Mesenchymal stem cell (in vitro differentiated cells and primary cell): ENCODE data around the gene TES.

Experiments used
- DNase-seq: peaks from one replicate; pipeline ENCODE4 v3.0.0-alpha.2; 2013
- H2AFZ ChIP-seq: one replicate; pipeline ENCODE4 v1.6.1; 2013; ENCODE audit warnings: low read depth, mild to moderate bottlenecking, control low read depth, inconsistent platforms, low read length, moderate library complexity
- H2AK5ac ChIP-seq: 2 replicates; pipeline ENCODE4 v1.6.1; 2013; ENCODE audit warnings: low read length, moderate library complexity, mild to moderate bottlenecking, inconsistent platforms; ENCODE audit not compliant: severe bottlenecking
- H2BK120ac ChIP-seq: one replicate; pipeline ENCODE4 v1.6.1; 2013; ENCODE audit warnings: low read depth, mild to moderate bottlenecking, inconsistent platforms, low read length, moderate library complexity
- H2BK12ac ChIP-seq, 2 experiments: one replicate each; pipeline ENCODE4 v1.6.1; 2013; ENCODE audit warnings: inconsistent platforms in 2 of 2, low read length in 2 of 2, mild to moderate bottlenecking in 2 of 2, moderate library complexity in 2 of 2, control low read depth in 1 of 2
- H2BK15ac ChIP-seq: one replicate; pipeline ENCODE4 v1.6.1; 2013; ENCODE audit warnings: mild to moderate bottlenecking, low read depth, inconsistent platforms; ENCODE audit not compliant: poor library complexity, severe bottlenecking
- H2BK5ac ChIP-seq: 2 replicates; pipeline ENCODE4 v1.6.1; 2013; ENCODE audit warnings: low read depth, mild to moderate bottlenecking, low read length, control low read depth, inconsistent platforms; ENCODE audit not compliant: poor library complexity, severe bottlenecking
- H3K14ac ChIP-seq, 2 experiments: one replicate each; pipeline ENCODE4 v1.6.1; 2013; ENCODE audit warnings: inconsistent platforms in 2 of 2, low read length in 2 of 2, control low read depth in 1 of 2, mild to moderate bottlenecking in 1 of 2, moderate library complexity in 1 of 2
- H3K18ac ChIP-seq, 2 experiments: one replicate each; pipeline ENCODE4 v1.6.1; 2013; ENCODE audit warnings: inconsistent platforms in 2 of 2, low read length in 2 of 2, control low read depth in 1 of 2, low read depth in 1 of 2, mild to moderate bottlenecking in 1 of 2
- H3K23ac ChIP-seq, 2 experiments: one replicate each; pipeline ENCODE4 v1.6.1; 2013; ENCODE audit warnings: inconsistent platforms in 2 of 2, low read length in 2 of 2, mild to moderate bottlenecking in 2 of 2, moderate library complexity in 2 of 2, control low read depth in 1 of 2
- H3K27ac ChIP-seq: 2 replicates; pipeline ENCODE4 v1.5.1; 2013; ENCODE audit warnings: mild to moderate bottlenecking, moderate library complexity, low read length, control low read depth, inconsistent platforms; ENCODE audit not compliant: poor library complexity, severe bottlenecking
- H3K27me3 ChIP-seq, 2 experiments: 2 replicates each; pipeline versions ENCODE4 v1.6.1 to v1.7.0; 2013; ENCODE audit warnings: low read length in 2 of 2, mild to moderate bottlenecking in 2 of 2, moderate library complexity in 2 of 2, control low read depth in 1 of 2, inconsistent platforms in 1 of 2; ENCODE audit not compliant: control insufficient read depth in 1 of 2, insufficient read depth in 1 of 2
- H3K36me3 ChIP-seq, 2 experiments: 2 replicates each; pipeline versions ENCODE4 v1.6.1 to v1.7.0; 2013; ENCODE audit warnings: low read length in 2 of 2, control low read depth in 1 of 2, inconsistent platforms in 1 of 2, low read depth in 1 of 2, mild to moderate bottlenecking in 1 of 2; ENCODE audit not compliant: insufficient read depth in 2 of 2, control insufficient read depth in 1 of 2
- H3K4ac ChIP-seq, 2 experiments: one replicate each; pipeline ENCODE4 v1.6.1; 2013; ENCODE audit warnings: inconsistent platforms in 2 of 2, low read length in 2 of 2, mild to moderate bottlenecking in 2 of 2, moderate library complexity in 2 of 2, control low read depth in 1 of 2, low read depth in 1 of 2
- H3K4me1 ChIP-seq: 2 replicates; pipeline ENCODE4 v1.6.1; 2013; ENCODE audit warnings: low read depth, low read length, control low read depth; ENCODE audit not compliant: control insufficient read depth, insufficient read depth
- H3K4me2 ChIP-seq: 2 replicates; pipeline ENCODE4 v1.6.1; 2013; ENCODE audit warnings: low read length, mild to moderate bottlenecking, inconsistent platforms; ENCODE audit not compliant: poor library complexity, severe bottlenecking
- H3K4me3 ChIP-seq, 2 experiments: 2 replicates each; pipeline versions ENCODE4 v1.5.1 to v1.7.0; 2013; ENCODE audit warnings: low read length in 2 of 2, mild to moderate bottlenecking in 2 of 2, control low read depth in 1 of 2, low read depth in 1 of 2; ENCODE audit not compliant: insufficient read depth in 1 of 2
- H3K79me1 ChIP-seq: replicated peaks from 2 replicates; pipeline ENCODE4 v1.6.1; 2013; ENCODE audit warnings: mild to moderate bottlenecking, control low read depth, low read length, inconsistent platforms; ENCODE audit not compliant: poor library complexity, severe bottlenecking
- H3K9ac ChIP-seq: 2 replicates; pipeline ENCODE4 v1.7.0; 2013; ENCODE audit warnings: mild to moderate bottlenecking, low read length, moderate library complexity
- H3K9me3 ChIP-seq: 2 replicates; pipeline ENCODE4 v1.7.0; 2013; ENCODE audit warnings: mild to moderate bottlenecking, low read length; ENCODE audit not compliant: control insufficient read depth
- H4K8ac ChIP-seq: one replicate; pipeline ENCODE4 v1.6.1; 2013; ENCODE audit warnings: inconsistent platforms, mild to moderate bottlenecking, low read length, moderate library complexity
- H4K91ac ChIP-seq: one replicate; pipeline ENCODE4 v1.6.1; 2013; ENCODE audit warnings: mild to moderate bottlenecking, low read length, inconsistent platforms
- WGBS: methylation state at CpG from one replicate; pipeline ENCODE4 v1.1.7; 2013; ENCODE audit warnings: mixed read lengths; 5-methylcytosine and 5-hydroxymethylcytosine counted together

The TES gene

GRCh38 chr7:116273918-116274301, 63.6 kb downstream of the TES start:
- H3K9ac ChIP-seq: no peak overlapping the region
- H3K23ac ChIP-seq: no peak overlapping the region
- H3K79me1 ChIP-seq: no peaks in the 10 kb centered on the region
- H4K91ac ChIP-seq: no peak overlapping the region
- H3K36me3 ChIP-seq: no peaks in the 10 kb centered on the region
- H3K27ac ChIP-seq: peak overlapping the region; percentile 79
- no peak overlapping the region for H2BK15ac ChIP-seq
- 81% methylated on average over 1 of the region's 1 CpG for WGBS
- no peak overlapping the region for H3K4me2 ChIP-seq
- H3K4ac ChIP-seq: peak overlapping the region in 1 of 2 experiments; percentile 75
- peak overlapping the region; percentile 61 for H2BK120ac ChIP-seq
- peaks cover 9% of the 10 kb centered on the region for H3K9me3 ChIP-seq
- no peak for DNase-seq
- H2AFZ ChIP-seq: no peak overlapping the region
- no peak overlapping the region for H4K8ac ChIP-seq
- H3K27me3 ChIP-seq: no peaks in the 10 kb centered on the region
- H2BK5ac ChIP-seq: no peak overlapping the region
- H2BK12ac ChIP-seq: peak overlapping the region; percentile 94 to 95
- peak overlapping the region; percentile 18 to 70 for H3K18ac ChIP-seq
- H3K4me3 ChIP-seq: no peak overlapping the region
- H3K14ac ChIP-seq: no peak overlapping the region
- H2AK5ac ChIP-seq: peak overlapping the region; percentile 98
- peaks cover 4% of the 10 kb centered on the region for H3K4me1 ChIP-seq

GRCh38 chr7:116277070-116277469, 66.7 kb downstream of the TES start:
- no peak for DNase-seq
- H3K23ac ChIP-seq: no peak overlapping the region
- H3K18ac ChIP-seq: no peak overlapping the region
- no peak overlapping the region for H3K27ac ChIP-seq
- no peak overlapping the region for H4K91ac ChIP-seq
- H3K4ac ChIP-seq: no peak overlapping the region
- no peak overlapping the region for H2AFZ ChIP-seq
- H3K9me3 ChIP-seq: peaks cover 9% of the 10 kb centered on the region
- H2AK5ac ChIP-seq: no peak overlapping the region
- no peak overlapping the region for H2BK12ac ChIP-seq
- H3K9ac ChIP-seq: no peak overlapping the region
- no peak overlapping the region for H3K4me3 ChIP-seq
- no peaks in the 10 kb centered on the region for H3K79me1 ChIP-seq
- no peak overlapping the region for H3K4me2 ChIP-seq
- no peaks in the 10 kb centered on the region for H3K36me3 ChIP-seq
- no peaks in the 10 kb centered on the region for H3K27me3 ChIP-seq
- no peak overlapping the region for H2BK15ac ChIP-seq
- H3K4me1 ChIP-seq: no peaks in the 10 kb centered on the region
- no peak overlapping the region for H3K14ac ChIP-seq
- H2BK5ac ChIP-seq: no peak overlapping the region
- H4K8ac ChIP-seq: no peak overlapping the region
- H2BK120ac ChIP-seq: no peak overlapping the region

- no peaks in the 10 kb centered on the region for H3K27me3 ChIP-seq
- H2AK5ac ChIP-seq: no peak overlapping the region
- H3K27ac ChIP-seq: no peak overlapping the region
- H3K36me3 ChIP-seq: no peaks in the 10 kb centered on the region
- H3K23ac ChIP-seq: no peak overlapping the region
- no peak overlapping the region for H4K8ac ChIP-seq
- no peak overlapping the region for H3K18ac ChIP-seq
- H2AFZ ChIP-seq: no peak overlapping the region
- H3K4me1 ChIP-seq: no peaks in the 10 kb centered on the region
- peaks cover 9% of the 10 kb centered on the region for H3K9me3 ChIP-seq
- H2BK15ac ChIP-seq: no peak overlapping the region
- H3K14ac ChIP-seq: no peak overlapping the region
- no peak overlapping the region for H3K4me2 ChIP-seq
- no peak overlapping the region for H2BK12ac ChIP-seq
- no peak overlapping the region for H3K4ac ChIP-seq
- H2BK120ac ChIP-seq: no peak overlapping the region
- no peaks in the 10 kb centered on the region for H3K79me1 ChIP-seq
- H3K4me3 ChIP-seq: no peak overlapping the region
- H3K9ac ChIP-seq: no peak overlapping the region
- no peak for DNase-seq
- no peak overlapping the region for H2BK5ac ChIP-seq
- no peak overlapping the region for H4K91ac ChIP-seq
These were observed 68.9 kb downstream of the TES start for GRCh38 chr7:116279217-116279616.

- DNase-seq: no peak
- no peak overlapping the region for H4K91ac ChIP-seq
- no peak overlapping the region for H3K4me3 ChIP-seq
- H3K27me3 ChIP-seq: no peaks in the 10 kb centered on the region
- no peak overlapping the region for H2BK5ac ChIP-seq
- H3K27ac ChIP-seq: no peak overlapping the region
- 70% methylated on average over 1 of the region's 2 CpGs for WGBS
- H2AFZ ChIP-seq: no peak overlapping the region
- H3K4me1 ChIP-seq: no peaks in the 10 kb centered on the region
- H3K23ac ChIP-seq: no peak overlapping the region
- no peak overlapping the region for H2BK15ac ChIP-seq
- no peaks in the 10 kb centered on the region for H3K36me3 ChIP-seq
- H2BK120ac ChIP-seq: no peak overlapping the region
- no peak overlapping the region for H3K18ac ChIP-seq
- no peak overlapping the region for H2AK5ac ChIP-seq
- no peaks in the 10 kb centered on the region for H3K79me1 ChIP-seq
- no peak overlapping the region for H2BK12ac ChIP-seq
- peaks cover 9% of the 10 kb centered on the region for H3K9me3 ChIP-seq
- H4K8ac ChIP-seq: no peak overlapping the region
- H3K4ac ChIP-seq: no peak overlapping the region
- H3K14ac ChIP-seq: no peak overlapping the region
- H3K4me2 ChIP-seq: no peak overlapping the region
- H3K9ac ChIP-seq: no peak overlapping the region
These were observed 70.5 kb downstream of the TES start for GRCh38 chr7:116280803-116281202.
